Embryonic facial prominence (tissue), 1 donor: ENCODE data around the gene AP4E1.
"Not testable (repeated sequence)": the region's sequence is repeated elsewhere in the genome, so short reads cannot be mapped to it uniquely, and the experiment has no call there.

Experiments used
- DNase-seq: peaks from one replicate; pipeline ENCODE4 v3.0.0-alpha.2; 2016; ENCODE audit errors: extremely low spot score

Gene AP4E1

GRCh38 chr15:50908209-50909009 lies at the start of gene AP4E1:
Gene AP4E1, plus strand, starts transcription at chr15:50908683. Its CDS starts 96 bp downstream, at chr15:50908779.
- peak; percentile 85 for DNase-seq

- DNase-seq = no peak
Measured at GRCh38 chr15:50860824-50861223, 47.7 kb upstream of the AP4E1 start.

GRCh38 chr15:50862553-50862952 lies 45.9 kb upstream of the AP4E1 start:
- no peak for DNase-seq

GRCh38 chr15:50864873-50865272 lies 43.6 kb upstream of the AP4E1 start:
- no peak for DNase-seq

DNA sequence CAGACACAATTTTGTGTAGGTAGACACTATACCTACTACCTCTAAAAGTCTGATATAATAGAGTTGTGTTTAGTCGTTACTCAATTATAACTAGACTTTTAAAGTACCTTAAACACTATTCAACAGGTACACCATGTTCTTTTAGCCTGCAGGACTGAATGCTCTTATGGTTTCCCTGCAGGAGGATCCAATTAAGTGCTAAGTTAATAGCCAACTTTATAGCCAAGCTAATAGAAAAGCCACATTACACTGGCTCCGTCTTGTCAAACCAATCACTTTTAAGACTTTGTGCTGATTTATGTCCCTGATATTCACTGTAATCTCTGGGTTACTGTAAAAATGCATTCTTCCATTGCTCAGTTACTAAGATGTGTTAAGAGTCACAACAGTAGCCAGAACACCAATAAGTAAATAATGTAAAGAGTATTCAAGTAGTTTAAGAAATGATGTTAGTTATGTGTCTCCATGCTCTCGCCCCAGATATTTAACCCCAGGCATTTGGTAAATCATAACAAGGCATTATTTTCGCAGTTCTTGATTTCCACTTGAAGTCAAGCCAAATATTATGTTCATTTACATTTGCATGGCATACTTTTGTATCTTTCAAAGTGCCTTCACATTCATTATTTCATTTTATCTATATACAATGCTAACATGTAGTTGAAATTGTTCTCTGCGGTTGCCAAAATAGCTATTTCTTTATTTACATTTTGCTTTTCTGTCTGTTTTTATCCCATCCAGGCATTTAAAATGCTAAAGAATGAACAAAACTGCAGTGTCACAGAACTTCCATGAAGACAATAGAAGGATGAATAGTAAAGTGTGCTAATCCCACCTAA lies 42.7 kb upstream of the AP4E1 start:
- no peak for DNase-seq

GRCh38 chr15:50871832-50872231 lies 36.7 kb upstream of the AP4E1 start:
- DNase-seq = no peak

DNA sequence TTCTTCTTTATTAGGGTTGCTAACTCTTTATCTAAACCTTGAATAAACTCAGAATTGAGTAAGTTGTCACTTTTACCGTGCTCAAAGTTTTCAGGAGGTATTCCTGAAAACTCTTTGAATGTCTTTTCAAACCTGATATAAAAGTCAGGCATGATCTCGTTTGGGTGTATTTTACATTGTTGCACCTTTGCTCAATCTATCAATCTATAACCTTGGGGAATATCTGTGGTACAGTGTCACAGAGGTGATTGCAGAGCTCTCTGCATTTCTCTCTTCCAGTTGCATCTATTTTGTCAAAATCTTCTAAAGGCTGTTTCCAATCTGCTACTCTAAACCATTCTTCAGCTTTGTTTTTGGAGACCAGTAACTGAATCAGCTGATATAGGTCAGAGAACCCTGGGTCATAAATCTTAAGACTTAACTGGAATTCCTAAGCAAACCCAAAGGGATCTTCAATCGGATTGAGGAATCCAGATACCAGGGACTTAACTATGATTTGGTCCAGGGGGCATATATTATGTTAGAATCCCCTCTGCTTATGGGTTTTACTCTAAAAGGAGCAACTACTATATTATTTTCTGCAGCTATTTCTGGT lies 35.6 kb upstream of the AP4E1 start:
- no peak for DNase-seq

DNA sequence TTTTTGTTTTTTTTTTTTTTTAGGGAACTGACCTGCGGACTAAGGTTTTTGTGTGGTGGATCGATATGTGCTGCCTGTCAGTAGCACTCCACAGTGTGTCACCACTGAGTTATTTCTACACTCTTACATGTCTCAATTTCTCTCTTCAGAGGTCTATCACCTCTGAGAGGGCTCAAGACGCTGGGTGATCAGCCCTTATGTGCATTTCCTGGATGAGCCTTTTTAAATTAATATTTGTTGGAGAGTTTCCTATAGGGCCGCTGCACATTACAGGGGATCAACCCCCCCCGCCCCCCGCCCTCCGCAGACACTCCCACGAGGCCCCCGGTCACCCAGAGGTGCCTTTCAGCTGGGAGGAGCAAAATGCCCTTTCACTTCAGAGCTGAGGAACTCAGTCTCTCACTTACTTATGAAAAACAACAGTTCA lies 34.5 kb upstream of the AP4E1 start:
- DNase-seq = no peak

- DNase-seq = not testable (repeated sequence)
Measured at GRCh38 chr15:50875238-50875637, 33.2 kb upstream of the AP4E1 start.

DNA sequence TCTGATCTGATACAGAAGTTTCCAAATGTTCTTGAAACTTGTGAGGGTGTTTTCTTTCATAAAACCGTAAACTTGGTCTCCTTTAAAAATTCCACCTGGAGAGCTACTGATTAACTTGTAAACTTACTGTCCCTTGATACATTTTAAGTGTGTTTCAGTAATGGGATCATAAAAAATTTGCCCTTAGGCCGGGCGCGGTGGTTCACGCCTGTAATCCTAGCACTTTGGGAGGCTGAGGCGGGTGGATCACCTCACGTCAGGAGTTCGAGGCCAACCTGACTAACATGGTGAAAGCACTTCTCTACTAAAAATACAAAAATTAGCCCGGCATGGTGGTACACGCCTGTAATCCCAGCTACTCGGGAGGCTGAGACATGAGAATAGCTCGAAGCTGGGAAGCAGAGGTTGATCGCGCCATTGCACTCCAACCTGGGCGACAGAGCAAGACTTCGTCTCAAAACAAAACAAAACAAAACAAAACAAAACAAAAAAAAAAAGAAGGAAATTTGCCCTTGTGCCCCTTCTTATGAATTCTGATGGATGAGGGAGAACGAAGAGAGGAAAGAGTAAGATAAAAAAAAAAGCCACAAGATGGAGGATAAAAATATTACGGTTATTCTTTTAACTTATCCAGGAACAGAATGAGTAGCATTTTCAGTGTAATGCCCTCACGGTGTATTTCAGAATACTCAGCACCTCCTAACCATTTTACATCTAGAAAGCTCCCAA lies 32.1 kb upstream of the AP4E1 start:
- no peak for DNase-seq

GRCh38 chr15:50876989-50877360 lies 31.5 kb upstream of the AP4E1 start:
- DNase-seq = peak; percentile 52

DNA sequence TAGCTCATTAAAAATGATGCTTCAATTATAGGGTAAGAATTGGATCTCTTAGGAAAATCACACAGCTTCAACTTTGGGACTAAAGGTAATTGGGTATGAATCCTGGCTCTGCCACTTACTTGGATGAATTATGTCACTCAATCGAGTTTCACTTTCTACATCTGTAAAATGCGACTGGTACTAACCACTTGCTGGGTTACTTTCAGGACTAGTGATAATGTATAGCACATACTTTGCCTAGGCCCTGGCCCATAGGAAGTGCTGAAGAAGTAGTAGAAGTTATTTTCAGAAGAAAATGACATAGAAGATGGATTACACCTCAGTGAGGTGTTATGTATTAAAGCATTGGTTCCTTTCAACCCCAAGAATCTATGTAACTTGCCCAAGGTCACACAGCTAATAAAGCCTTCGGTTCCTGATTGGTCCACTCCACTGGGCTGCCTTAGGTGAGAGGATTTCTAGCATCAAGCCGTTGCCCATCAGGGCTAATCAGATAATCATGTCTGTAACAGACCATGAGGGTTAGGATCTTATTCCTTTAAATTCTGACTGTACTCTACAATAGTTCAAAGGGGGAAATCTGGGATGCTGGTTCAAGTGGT lies 29.4 kb upstream of the AP4E1 start:
- DNase-seq = no peak

DNA sequence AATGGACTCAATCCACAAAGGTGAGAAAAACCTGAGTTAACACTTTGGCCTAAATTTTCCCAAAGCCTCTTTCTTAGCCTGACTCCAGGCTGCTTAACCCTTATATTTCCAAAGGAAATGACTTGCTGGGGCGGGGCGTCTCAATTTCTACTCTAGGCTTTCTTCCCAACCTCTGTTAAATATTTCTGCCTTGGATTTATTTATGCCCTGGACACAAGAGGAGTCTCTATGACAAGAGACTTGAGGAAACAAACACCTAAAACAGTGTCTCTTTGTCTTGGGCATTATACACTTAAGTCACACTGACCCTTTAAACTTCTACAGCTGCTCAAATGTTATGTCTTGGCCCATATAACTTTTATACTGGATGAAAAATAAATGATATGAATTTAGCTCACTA lies 28.3 kb upstream of the AP4E1 start:
- no peak for DNase-seq

- no peak for DNase-seq
Measured at GRCh38 chr15:50880651-50881114, 27.8 kb upstream of the AP4E1 start.

DNA sequence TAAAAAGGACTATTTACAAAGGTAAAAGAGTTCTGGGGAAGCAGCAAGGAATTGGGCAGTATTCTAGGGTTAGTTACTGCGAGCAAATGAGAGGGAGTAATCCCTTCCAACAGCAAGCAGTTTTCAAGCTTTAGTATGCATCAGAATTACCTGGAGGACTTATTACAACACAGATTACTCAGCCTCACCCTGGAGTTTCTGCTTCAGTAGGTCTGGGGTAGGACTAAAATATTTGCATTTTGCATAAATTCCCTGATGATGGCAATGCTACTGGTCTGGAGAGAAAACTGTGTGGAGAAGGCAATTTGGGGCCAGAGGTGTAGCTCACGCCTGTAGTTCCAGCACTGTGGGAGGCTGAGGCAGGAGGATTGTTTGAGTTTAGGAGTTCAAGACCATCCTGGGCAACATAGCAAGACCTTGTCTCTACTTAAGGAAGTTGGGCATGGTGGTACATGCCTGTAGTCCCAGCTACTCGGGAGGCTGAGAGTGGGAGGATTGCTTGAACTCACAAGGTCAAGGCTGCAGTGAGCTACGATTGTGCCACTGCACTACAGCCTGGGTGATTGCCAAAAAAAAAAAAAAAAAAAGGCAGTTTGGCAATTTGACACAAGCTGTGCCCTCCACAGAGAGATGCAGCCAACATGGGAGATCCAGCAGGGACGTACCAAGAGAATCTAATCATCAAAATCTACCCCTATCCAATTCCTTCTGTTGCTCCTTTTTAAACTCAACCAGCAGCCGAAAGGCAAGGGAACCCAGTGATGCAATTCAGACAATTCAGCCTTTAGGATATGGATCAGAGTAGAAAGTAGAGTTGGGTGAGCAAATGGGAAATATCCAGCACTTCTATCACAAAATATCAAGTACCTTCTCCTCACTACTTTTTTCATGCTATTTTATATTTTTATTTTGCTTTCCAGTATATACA lies 27.1 kb upstream of the AP4E1 start:
- no peak for DNase-seq

DNA sequence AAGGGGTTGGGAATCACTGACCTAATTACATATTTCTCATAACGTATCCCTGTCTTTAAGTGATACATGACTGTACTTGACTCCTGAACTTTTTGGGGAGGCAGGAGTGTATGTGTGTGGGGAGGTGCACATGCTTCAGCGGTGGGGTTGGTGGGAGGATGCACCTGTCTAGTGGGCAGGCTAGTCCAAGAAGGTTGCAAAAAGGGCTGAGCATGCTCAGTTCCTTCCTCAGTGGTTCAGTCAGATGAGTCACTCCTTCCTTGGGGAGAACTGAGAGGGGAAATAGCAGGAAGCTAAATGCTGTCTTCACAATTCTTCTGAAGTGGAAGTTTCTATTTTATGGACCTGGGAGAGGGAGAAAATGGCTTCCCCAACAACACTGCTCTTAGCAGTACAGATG lies 24.6 kb upstream of the AP4E1 start:
- no peak for DNase-seq

- no peak for DNase-seq
Measured at GRCh38 chr15:50884540-50884939, 23.9 kb upstream of the AP4E1 start.

- DNase-seq = no peak
Measured at GRCh38 chr15:50886139-50886467, 22.4 kb upstream of the AP4E1 start.

- no peak for DNase-seq
Measured at GRCh38 chr15:50886611-50887345, 21.7 kb upstream of the AP4E1 start.

DNA sequence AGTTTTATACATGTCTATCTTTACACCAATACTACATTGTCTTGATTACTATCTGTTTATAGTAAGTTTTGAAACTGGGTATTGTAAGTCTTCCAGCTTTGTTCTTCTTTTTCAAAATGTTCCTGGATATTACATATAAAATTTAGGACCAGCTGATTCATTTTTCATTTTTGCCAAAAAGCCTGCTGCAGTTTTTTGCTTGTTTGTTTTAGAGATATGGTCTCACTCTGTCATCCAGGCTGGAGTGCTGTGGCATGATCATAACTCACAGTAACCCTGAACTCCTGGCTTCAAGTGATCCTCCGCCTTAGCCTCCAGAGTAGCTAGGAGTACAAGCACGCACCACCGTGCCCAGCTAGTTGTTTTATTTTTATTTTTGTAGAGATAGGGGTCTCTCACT lies 20.4 kb upstream of the AP4E1 start:
- DNase-seq = no peak
